AG09309 (cell line): ENCODE measurements around the gene CTCFL.

Source experiments
- DNase-seq: peaks from one replicate; pipeline ENCODE4 v3.0.0-alpha.2; 2010; ENCODE audit warnings: low read depth
- H3K4me3 ChIP-seq: 2 replicates; pipeline ENCODE4 v1.5.1; 2011; ENCODE audit warnings: mild to moderate bottlenecking, low read depth, low read length, moderate library complexity; ENCODE audit not compliant: control insufficient read depth
- CTCF ChIP-seq: IDR thresholded peaks from 2 replicates; pipeline ENCODE4 v1.5.1; 2011; ENCODE audit warnings: mild to moderate bottlenecking, low read depth, low read length, inconsistent platforms; ENCODE audit not compliant: insufficient read depth, control insufficient read depth; ENCODE audit errors: missing control alignments

The CTCFL gene

GRCh38 chr20:57465943-57466342 is 59.0 kb downstream of the CTCFL start:
- no peak for DNase-seq
- no peak for TF ChIP-seq CTCF
- no peak overlapping the region for H3K4me3 ChIP-seq

GRCh38 chr20:57465486-57465885 is 59.5 kb downstream of the CTCFL start:
- DNase-seq: no peak
- H3K4me3 ChIP-seq: no peak overlapping the region
- no peak for TF ChIP-seq CTCF

GRCh38 chr20:57464642-57465211 is 60.2 kb downstream of the CTCFL start:
- no peak overlapping the region for H3K4me3 ChIP-seq
- DNase-seq: no peak
- peak; percentile 27 for TF ChIP-seq CTCF

- no peak for TF ChIP-seq CTCF
- no peak overlapping the region for H3K4me3 ChIP-seq
- DNase-seq: no peak
Measured at GRCh38 chr20:57462781-57463180, 62.2 kb downstream of the CTCFL start.

- DNase-seq: no peak
- no peak for TF ChIP-seq CTCF
- no peak overlapping the region for H3K4me3 ChIP-seq
Measured at GRCh38 chr20:57461726-57462125, 63.2 kb downstream of the CTCFL start.

- no peak for DNase-seq
- H3K4me3 ChIP-seq: no peak overlapping the region
- no peak for TF ChIP-seq CTCF
Measured at GRCh38 chr20:57460781-57461465, 64.0 kb downstream of the CTCFL start.
